Uterus (tissue), 4 donors: ENCODE measurements around the gene GON7. TPM values are rescaled to one million over a fixed set of nuclear protein-coding genes. Genes with fewer than 3 reads are reported as not detected.
A peak's percentile ranks its signal among the peaks of the same experiment; 100 is the strongest.
"Not testable (repeated sequence)": the region's sequence is repeated elsewhere in the genome, so short reads cannot be mapped to it uniquely, and the experiment has no call there.

Source experiments
- DNase-seq, 2 donors: peaks; one replicate each; pipeline ENCODE4 v3.0.0-alpha.2; 2019 to 2020
- H3K27ac ChIP-seq, 2 donors: fragments of 200-600 bp; sonication (generic); 1 replicate in 1 of 2; 2 replicates in 1 of 2; pipeline ENCODE4 v1.5.1; 2016 to 2018
- H3K27me3 ChIP-seq, 2 donors: fragments of 200-600 bp; sonication (generic); one replicate each; pipeline ENCODE4 v1.5.1; 2018 to 2019; ENCODE audit warnings: control low read depth in 1 of 2
- H3K36me3 ChIP-seq, 2 donors: fragments of 200-600 bp; sonication (generic); one replicate each; pipeline ENCODE4 v1.5.1; 2019; ENCODE audit warnings: control low read depth in 1 of 2
- H3K4me1 ChIP-seq, 2 donors: fragments of 200-600 bp; sonication (generic); one replicate each; pipeline ENCODE4 v1.5.1; 2018 to 2019; ENCODE audit warnings: control low read depth in 1 of 2
- H3K4me3 ChIP-seq, 2 donors: fragments of 200-600 bp; sonication (generic); 1 replicate in 1 of 2; 2 replicates in 1 of 2; pipeline ENCODE4 v1.5.1; 2018 to 2019; ENCODE audit warnings: mild to moderate bottlenecking in 1 of 2
- H3K9me3 ChIP-seq, 2 donors: fragments of 200-600 bp; sonication (generic); one replicate each; pipeline ENCODE4 v1.5.1; 2019; ENCODE audit warnings: control low read depth in 1 of 2
- CTCF ChIP-seq, 4 experiments: fragments of 200-600 bp in 2 of 4; fragments of 450-650 bp in 2 of 4; sonication (generic) in 2 of 4; IDR thresholded peaks; one replicate each; pipeline ENCODE4 v1.5.1; 2016 to 2019; ENCODE audit warnings: antibody characterized with exemption in 4 of 4, mild to moderate bottlenecking in 2 of 4, moderate library complexity in 1 of 4
- POLR2A ChIP-seq, 2 donors: fragments of 450-650 bp; IDR thresholded peaks; one replicate each; pipeline ENCODE4 v1.6.1; 2016; ENCODE audit warnings: antibody characterized with exemption in 2 of 2, mild to moderate bottlenecking in 1 of 2, moderate library complexity in 1 of 2
- intact Hi-C: fragments of 100-400 bp; cut with DNase I; formaldehyde crosslinking; loops from one replicate; pipeline ENCODE4 v1.15.1; 2023; ENCODE audit warnings: low total_unique reads
- total RNA-seq, 4 donors: library from RNA; depleted of rRNA in 3 of 4; stranded (reverse); fragments of >200 nt in 3 of 4; gene quantifications; one replicate each; pipeline versions ENCODE4 v1.1.0 to v1.2.4, GENCODE V29; 2014 to 2023
- donor health status: DM: yes; HTN: yes; CAD: no.

GON7 gene
- total RNA-seq, 4 donors from 2014 or later: 0.51 to 16.7 (median 11.8) TPM

- intact Hi-C loops: no loop called here
- no peak overlapping the region for H3K4me3 ChIP-seq
- DNase-seq: no peak
- peak in 1 of 4 experiments; percentile 8 for TF ChIP-seq CTCF (IDR thresholded peaks at IDR 0.05)
- no peak for TF ChIP-seq POLR2A (IDR thresholded peaks at IDR 0.05)
- no peaks in the 10 kb centered on the region for H3K27me3 ChIP-seq
- H3K9me3 ChIP-seq: no peaks in the 10 kb centered on the region
- H3K36me3 ChIP-seq: no peaks in the 10 kb centered on the region
- H3K27ac ChIP-seq: no peak overlapping the region
- no peaks in the 10 kb centered on the region for H3K4me1 ChIP-seq
These were observed 46.5 kb downstream of the GON7 start for GRCh38 chr14:93160353-93160801.

DNA sequence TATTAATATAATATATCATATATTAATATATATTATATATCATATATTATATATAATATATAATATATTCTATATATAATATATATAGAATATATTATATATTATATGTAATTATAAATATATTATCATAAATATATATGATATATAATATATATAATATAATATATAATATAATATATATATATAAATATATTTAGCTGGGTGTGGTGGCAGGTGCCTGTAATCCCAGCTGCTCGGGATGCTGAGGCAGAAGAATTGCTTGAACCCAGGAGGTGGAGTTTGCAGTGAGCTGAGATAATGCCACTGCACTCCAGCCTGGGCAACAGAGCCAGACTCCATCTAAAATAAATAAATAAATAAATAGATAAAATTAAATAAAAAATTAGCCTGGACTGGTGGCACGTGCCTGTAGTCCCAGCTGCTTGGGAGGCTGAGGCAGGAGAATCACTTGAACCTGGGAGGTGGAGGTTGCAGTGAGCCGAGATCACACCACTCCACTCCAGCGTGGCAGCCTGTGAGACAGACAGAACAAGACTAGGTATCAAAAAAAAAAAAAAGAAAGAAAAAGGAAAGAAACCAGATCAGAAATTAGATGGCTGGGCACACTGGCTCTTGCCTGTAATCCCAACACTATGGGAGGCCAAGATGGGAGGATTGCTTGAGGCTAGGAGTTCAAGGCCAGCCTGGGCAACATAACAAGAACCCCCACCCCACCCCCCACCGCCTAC lies 47.1 kb downstream of the GON7 start:
- H3K4me3 ChIP-seq, H3K36me3 ChIP-seq, H3K4me1 ChIP-seq, intact Hi-C loops, H3K9me3 ChIP-seq, DNase-seq, H3K27ac ChIP-seq, H3K27me3 ChIP-seq: not testable (repeated sequence)

DNA sequence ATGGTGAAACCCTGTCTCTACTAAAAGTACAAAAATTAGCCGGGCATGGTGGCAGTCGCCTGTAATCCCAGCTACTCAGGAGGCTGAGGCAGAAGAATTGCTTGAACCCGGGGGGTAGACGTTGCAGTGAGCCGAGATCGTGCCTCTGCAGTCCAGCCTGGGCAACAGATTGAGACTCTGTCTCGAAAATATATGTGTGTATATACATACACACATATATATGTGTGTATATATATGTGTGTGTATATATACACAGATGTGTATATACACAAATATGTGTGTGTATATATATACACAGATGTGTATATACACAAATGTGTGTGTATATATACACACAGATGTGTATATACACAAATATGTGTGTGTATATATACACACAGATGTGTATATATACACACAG lies 48.5 kb downstream of the GON7 start:
- not testable (repeated sequence) for H3K27ac ChIP-seq

DNA sequence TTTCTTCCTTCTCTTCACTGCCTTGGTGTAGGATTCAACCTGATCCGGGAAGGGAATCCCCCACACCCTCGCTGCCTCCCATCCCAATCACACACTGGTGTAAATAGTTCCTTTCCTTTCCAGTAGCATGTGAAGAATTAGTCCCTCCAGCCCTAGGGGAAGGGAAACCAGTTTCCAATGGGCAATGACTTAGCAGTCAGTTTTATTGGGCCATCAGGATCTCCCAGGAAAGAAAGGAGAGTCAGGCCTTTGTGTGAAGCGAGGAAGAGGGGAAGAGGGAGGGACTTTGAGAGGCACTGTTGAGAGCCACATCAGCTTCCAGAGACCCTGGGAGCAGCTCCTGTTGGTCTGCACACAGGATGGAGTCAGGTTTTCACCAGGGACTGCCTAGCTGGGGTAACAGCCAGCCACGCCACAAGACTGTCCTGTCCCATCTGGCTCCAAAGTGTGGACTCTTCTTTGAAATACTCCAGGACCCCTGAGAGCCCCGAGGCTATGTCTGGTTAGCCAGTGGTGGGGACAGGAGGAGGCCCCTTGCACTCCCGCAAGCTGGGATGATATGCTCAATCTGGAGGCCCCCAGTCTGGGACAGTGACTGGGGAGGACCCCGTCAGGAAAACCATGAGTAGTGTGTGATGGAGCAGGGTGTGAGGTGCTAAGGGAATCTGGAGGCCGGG lies 50.0 kb downstream of the GON7 start:
- DNase-seq: no peak
- no peaks in the 10 kb centered on the region for H3K9me3 ChIP-seq
- H3K36me3 ChIP-seq: no peaks in the 10 kb centered on the region
- H3K4me1 ChIP-seq: no peaks in the 10 kb centered on the region
- TF ChIP-seq POLR2A (IDR thresholded peaks at IDR 0.05): no peak
- TF ChIP-seq CTCF (IDR thresholded peaks at IDR 0.05): no peak
- H3K27me3 ChIP-seq: no peaks in the 10 kb centered on the region
- H3K4me3 ChIP-seq: no peak overlapping the region
- intact Hi-C loops: no loop called here
- no peak overlapping the region for H3K27ac ChIP-seq

More for the DNA sequence above, 48.5 kb downstream of the GON7 start:
- H3K9me3 ChIP-seq, DNase-seq, H3K4me3 ChIP-seq, H3K4me1 ChIP-seq, H3K27me3 ChIP-seq, H3K36me3 ChIP-seq, intact Hi-C loops: not testable (repeated sequence)

GRCh38 chr14:93155667-93156066 lies 51.2 kb downstream of the GON7 start:
- no peak overlapping the region for H3K27ac ChIP-seq
- H3K4me1 ChIP-seq: no peaks in the 10 kb centered on the region
- H3K27me3 ChIP-seq: no peaks in the 10 kb centered on the region
- H3K4me3 ChIP-seq: no peak overlapping the region
- TF ChIP-seq POLR2A (IDR thresholded peaks at IDR 0.05) (no peak), CTCF (IDR thresholded peaks at IDR 0.05) (no peak)
- intact Hi-C loops: no loop called here
- no peaks in the 10 kb centered on the region for H3K9me3 ChIP-seq
- no peak for DNase-seq
- no peaks in the 10 kb centered on the region for H3K36me3 ChIP-seq

DNA sequence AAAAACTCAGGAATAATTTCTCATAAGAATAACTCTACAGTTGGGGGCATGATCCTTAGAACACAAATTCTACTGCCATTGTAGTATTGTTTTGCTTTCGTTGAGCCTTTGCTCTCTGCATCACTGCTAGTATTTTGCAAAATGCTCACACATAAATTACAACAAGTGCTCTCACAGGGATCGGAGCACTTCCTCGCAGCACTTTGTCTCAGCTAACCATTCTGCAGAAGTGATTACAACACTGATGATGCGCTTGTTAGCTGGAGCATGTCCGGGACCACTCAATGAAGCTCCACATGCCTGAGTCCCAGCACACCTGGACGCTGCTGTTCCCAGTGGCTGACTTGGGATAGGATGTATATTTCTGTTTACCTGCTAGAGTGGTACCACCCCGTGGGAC lies 53.7 kb downstream of the GON7 start:
- Histone ChIP-seq H3K27ac (no peak overlapping the region), H3K27me3 (no peaks in the 10 kb centered on the region), H3K36me3 (no peaks in the 10 kb centered on the region), H3K4me3 (no peak overlapping the region), H3K4me1 (no peaks in the 10 kb centered on the region), H3K9me3 (no peaks in the 10 kb centered on the region)
- intact Hi-C loops: no loop called here
- no peak for DNase-seq
- no peak for TF ChIP-seq POLR2A (IDR thresholded peaks at IDR 0.05)
- no peak for TF ChIP-seq CTCF (IDR thresholded peaks at IDR 0.05)
